Fibroblast of peridontal ligament (primary cell): ENCODE data around the gene TFRC.
"Not testable (repeated sequence)": the region's sequence is repeated elsewhere in the genome, so short reads cannot be mapped to it uniquely, and the experiment has no call there.

Source experiments
- DNase-seq: peaks from one replicate; pipeline ENCODE4 v3.0.0-alpha.2; 2010; ENCODE audit errors: extremely low read depth

TFRC gene

DNA sequence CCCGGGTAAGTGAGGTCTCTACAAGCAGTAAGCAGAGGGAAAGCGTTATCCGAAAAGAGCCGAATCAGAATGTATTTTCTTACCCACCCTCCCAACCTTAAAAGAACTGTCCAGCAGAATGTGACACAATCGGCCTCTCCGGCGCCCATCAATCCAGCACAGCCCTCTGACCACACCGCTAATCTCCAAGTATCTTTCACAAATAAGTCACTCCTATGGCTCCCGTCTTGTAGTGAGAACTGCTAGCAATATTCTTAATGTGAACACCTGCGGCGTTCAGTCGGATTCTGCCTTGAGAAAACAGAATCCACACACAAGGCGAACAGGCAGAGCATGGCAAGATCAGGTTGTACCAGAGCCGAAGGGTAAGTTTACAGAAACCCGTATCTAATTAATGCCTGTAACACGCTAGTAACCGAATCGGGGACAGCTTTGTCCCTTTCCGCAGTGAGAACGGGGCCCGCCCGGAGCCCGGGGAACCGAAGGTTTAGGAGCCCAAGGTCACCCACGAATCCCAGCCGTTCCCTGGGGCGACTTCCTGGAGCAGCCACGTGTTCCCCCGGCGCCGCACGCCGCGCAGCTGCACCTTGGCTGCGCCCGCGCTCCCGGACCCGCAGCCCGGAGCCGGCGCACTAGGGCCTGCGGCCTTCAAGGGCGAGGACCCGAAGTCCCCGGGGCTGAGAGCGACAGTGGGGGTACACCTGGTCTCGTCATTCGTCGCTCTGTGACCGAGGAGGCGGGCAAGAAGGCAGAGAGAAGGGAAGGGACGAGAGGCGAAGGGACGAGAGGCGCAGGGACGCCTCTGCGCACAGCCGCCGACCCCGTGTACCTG, 672 bp downstream of the TFRC start:
- peak; percentile 35 for DNase-seq

DNA sequence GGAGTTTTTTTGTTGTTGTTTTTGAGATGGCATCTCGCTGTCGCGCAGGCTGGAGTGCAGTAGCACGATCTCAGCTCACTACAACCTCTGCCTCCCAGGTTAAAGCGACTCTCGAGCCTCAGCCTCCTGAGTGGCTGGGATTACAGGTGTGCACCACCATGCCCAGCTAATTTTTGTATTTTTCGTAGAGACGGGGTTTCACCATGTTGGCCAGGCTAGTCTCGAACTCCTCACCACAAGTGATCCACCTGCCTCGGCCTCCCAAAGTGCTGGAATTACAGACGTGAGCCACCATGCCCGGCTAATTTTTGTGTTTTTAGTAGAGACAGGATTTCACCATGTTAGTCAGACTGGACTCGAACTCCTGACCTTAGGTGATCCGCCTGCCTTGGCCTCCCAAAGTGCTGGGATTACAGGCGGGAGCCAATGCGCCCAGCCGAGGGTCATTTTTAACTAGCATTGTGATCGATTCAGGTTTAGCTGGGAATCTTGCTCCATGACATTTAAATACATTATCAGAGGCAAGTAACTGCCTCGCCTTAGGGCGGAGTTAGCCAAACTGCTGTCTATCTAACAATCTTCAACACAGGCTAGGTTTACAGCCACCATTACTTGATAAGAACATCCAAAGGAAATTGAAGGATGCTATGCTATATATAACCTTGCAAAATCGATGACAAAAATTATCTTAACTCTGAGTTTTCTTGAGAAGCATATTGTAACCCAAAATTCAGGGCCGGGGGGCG, 1.6 kb downstream of the TFRC start:
- DNase-seq, result not testable (repeated sequence)

DNA sequence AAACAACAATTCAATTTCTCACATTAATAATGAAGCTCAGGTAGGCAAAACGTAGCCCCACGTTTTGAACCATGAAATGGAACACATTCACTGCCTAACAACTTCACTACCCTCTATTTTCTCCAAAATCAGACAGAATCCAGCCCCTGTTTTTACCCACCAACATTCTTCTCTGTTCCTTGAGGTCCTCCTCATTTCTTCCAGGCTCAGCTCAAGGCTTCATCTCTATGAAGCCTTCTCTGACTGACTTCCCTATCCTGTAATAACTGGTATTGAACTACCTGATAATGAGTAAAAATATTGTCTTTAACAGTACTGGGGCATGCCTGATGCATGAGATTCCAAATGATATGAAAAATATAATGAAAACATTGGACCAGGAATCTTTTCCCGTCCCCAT, 2.2 kb downstream of the TFRC start:
- DNase-seq, result no peak

DNA sequence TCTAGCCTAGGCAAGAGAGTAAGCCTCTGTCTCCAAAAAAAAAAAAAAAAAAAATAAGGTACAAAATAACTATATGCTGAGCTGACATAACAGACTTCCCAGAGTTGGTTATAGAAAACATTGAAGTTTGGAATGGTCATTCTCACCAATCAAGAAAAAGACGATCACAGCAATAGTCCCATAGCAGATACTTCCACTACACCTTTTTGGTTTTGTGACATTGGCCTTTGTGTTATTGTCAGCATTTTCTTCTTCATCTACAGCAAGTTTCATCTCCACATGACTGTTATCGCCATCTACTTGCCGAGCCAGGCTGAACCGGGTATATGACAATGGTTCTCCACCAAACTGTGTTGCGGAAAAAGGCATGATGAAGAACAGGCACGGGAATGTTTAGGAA, 6.9 kb downstream of the TFRC start:
- no peak for DNase-seq

DNA sequence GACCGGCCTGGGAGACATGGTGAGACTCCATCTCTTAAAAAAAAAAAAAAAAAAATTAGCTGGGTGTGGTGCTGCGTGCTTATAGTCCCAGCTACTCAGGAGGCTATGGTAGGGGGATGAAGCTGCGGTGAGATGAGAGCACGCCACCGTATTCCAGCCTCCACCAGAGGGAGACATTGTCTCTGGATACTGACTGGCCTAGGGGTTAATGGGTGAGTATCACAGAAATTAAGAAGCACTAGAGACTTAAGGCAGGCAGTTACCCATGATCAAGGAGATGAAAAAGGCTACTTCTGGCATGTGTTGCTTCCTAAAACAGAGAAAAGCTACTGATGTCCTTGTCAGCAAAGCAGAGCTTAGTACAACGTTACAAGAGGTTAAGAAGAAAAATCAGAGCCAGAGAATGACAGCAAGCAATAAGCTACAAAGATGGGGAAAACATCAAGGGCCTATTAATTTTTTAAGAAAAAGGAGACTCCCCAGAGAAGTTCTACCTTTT, 8.6 kb downstream of the TFRC start:
- DNase-seq, result peak; percentile 69

DNA sequence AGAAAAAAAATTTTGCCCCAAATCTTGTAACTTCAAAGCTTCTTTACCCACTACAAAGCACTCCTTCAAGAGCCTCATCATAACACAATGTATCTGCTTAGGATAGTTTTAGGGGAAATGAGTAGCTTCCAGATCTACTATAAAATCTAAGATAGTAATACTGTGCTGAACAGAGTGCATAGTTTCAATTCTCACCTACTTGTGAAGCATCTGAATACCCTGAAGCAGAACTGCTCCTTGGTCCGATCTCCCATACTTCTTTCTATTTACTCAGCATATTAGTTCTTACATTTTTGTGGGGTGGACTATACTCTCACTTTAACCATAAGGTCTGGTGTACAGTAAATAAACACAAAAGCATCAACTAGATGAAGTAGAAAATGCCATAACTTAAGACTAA, 9.6 kb downstream of the TFRC start:
- DNase-seq, result no peak

DNA sequence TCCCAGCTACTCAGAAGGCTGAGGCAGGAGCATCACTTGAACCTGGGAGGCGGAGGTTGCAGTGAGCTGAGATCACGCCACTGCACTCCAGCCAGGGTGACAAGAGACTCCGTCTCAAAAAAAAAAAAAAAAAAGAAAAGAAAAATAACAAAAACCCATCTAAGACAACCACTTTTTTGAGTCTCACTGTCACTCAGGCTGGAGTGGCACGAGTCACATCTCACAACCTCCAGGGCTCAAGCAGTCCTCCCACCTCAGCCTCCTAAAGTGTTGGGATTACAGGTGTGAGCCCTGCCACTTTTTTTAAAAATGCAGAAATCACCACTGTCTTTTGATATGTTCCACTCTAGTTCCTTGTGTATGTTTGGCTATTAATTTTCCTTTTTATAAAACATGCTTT, 13.1 kb downstream of the TFRC start:
- DNase-seq, result not testable (repeated sequence)

DNA sequence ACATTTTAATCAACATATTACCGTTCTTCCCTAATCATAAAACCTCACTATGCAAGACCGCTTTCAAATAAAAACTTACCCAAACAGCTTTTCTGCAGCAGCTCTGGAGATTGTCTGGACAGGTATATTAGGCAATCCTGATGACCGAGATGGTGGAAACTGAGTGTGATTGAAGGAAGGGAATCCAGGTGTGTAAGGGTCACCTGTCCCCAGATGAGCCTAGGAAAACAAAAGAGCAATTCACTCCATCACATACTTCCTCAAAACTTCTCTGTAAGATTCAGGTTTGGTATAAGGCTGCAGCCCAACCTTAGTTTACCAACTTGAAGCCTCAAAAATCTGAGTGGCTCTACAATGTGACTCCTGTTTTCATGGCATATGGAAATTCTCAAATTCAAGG, 14.5 kb downstream of the TFRC start:
- DNase-seq, result no peak

DNA sequence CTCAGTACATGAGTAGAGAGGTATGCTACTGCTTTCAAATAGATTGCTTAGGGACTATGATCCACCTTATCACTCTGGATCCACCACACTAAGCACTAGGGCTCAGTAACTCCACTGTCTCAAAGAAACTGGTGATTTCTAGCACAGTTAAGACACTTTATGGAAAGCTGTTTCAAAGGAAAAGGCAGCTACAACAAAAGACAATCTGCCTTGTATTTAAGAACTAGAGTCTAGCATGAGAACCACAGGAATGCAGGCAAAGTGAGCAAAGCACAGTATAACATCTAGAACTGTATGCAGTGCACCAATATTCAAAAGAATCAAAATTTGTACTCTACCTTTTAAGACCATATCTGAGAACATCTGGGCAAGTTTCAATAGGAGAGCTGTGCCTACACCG, 17.9 kb downstream of the TFRC start:
- peak; percentile 26 for DNase-seq

DNA sequence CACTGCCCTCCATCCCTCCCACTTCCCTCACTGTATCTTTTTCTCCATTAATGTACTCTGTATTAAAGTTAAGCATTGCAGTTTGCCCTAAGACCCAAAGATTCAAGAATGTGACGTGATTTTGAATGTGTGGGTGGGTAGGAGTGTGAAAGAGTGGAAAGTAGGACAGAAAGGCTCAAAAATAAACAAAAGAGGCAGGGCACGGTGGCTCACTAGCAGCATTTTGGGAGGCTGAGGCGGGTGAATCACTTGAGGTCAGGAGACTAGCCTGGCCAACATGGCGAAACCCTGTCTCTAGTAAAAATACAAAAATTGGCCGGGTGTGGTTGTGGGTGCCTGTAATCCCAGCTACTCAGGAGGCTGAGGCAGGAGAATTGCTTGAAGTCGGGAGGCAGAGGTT, 18.4 kb downstream of the TFRC start:
- DNase-seq, result peak; percentile 33

DNA sequence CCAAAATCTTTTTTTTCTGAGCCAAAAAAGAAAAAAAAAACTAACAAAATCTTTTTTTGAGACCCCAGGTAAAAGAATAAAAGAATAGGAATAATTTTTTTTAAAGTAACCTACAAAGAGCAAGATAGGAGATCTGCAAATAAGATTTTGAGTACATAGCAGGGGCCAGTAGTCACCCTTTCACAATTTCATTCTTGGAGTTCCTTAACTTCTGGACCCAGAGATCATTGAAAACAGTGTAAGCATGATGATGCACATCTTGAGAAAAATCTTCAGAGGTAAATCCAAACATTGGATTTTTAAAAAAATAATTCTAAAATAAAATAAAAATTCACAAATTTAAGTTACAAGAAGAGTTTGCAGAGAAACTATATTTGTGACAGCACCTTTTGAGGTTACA, 18.8 kb downstream of the TFRC start:
- peak; percentile 53 for DNase-seq

DNA sequence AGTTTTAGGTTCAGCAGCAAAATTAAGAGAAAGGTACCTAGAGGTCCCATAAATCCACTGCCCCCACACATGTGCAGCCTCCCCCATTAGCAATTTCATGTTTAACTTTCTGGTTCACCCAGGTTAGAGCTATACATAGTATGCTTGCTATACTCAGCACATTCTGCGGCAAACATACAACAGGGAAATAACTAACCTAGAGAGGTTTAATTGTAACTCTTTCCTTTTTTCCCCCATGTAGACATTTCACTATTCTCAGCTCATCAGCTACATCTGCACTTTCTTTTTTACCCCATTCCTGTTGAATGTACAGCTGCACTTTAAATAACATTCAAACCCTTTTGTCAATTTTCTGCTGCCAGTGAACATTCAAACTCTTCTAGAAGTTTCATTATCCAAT, 21.1 kb downstream of the TFRC start:
- DNase-seq, result no peak

DNA sequence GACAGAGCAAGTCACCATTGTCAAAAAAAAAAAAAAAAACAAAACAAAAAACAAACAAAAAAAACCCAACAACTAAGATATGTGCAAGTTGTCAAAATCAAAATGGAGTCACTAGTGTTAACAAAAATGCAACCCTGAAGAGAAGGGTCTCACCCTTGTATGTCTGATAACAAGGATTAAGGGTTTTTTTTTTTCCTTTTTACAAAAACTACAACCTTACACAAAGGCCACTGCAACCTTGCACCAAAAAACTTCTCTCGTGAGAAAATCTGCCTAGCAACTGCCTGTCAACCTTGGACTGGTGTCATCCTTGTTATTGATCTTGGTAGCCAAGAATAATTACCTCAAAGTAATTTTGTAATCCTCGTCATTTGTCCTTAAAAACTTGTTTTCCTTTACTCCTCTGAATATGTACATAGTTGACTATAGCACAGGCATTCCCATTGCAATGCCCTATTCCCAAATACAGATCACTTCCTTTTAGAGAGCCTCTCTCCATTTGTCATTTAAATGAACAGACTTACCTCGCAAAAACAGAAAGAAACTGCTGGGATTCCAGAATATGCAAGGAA, 24.0 kb downstream of the TFRC start:
- DNase-seq, result no peak

DNA sequence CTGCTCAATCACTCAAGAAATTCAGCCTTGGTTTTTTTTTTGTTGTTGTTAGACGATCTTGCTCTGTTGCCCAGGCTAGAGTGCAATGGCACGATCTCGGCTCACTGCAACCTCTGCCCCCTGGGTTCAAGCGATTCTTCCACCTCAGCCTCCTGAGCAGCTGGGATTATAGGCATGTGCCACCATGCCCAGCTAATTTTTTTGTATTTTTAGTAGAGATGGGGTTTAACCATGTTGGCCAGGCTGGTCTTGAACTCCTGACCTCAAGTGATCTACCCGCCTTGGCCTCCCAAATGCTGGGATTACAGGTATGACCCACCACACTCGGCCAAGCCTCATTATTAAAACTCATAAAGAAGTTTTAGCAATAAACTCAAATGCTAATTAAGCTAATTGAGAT, 25.5 kb downstream of the TFRC start:
- DNase-seq, result not testable (repeated sequence)

DNA sequence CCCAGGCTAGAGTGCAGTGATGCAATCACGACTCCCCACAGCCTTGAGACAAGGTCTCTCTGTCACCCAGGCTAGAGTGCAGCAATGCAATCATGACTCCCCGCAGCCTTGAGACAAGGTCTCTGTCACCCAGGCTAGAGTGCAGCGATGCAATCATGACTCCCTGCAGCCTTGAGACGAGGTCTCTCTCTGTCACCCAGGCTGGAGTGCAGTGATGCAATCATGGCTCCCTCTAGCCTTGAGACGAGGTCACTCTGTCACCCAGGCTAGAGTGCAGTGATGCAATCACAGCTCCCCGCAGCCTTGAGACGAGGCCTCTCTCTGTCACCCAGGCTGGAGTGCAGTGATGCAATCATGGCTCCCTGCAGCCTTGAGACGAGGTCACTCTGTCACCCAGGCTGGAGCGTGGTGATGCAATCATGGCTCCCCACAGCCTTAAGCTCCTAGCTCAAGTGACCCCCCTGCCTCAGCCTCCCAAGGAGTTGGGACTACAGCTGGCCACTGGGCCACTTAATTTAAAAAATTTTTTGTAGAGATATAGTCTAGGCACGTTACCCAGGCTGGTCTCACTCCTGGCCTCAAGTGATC, 26.1 kb downstream of the TFRC start:
- no peak for DNase-seq

DNA sequence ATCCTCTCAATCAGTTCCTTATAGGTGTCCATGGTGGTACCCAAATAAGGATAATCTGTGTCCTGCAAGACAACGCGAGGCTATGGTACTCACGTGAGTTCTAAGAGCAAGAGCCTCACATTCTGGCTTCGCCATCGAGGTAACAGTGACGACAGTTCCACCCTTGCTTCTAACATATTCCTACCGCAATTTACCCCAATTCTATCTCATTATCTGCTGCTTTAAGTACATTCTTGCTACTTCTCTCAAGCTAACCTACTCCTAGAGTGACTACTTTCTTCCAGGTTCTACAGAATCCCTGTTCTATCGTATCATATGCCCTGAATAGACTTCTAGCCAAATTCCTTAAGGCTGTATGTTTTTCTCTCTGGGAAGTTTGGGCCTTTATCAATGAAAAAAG, 26.6 kb downstream of the TFRC start:
- no peak for DNase-seq

DNA sequence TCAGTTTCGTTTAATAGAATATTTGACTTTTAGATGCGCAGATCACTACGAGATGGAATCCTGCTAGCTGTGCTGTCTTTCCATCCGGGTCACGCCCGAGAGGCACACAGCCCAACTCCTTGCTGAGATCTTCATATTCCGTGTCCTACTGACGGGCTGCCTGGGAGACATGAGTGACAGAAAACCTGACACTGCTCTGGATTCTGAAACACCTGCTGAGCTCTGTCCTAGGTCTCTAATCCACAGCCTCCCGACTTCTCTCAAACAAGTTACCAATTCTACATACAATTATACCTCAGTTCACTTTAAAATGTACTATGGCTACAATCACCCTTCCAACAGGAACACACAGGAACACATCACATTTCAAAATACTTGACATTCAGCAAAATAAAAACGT, 27.2 kb downstream of the TFRC start:
- DNase-seq, result no peak

DNA sequence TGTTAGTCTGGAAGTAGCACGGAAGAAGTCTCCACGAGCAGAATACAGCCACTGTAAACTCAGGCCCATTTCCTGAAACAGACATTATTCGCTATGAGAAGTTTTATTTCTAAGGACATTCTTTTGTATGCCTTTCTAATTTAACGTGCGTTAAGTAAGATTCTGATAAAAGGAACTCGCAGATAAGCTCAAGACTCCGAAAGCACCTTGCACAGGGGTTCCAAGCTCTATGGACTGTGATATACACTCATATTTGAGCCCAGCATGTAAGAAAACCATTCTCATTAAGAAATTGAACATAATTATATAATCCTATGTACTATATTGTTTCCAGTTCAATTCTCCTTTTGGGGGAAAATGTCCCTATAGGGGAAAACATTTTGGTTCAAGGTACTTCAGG, 28.4 kb downstream of the TFRC start:
- DNase-seq, result no peak

DNA sequence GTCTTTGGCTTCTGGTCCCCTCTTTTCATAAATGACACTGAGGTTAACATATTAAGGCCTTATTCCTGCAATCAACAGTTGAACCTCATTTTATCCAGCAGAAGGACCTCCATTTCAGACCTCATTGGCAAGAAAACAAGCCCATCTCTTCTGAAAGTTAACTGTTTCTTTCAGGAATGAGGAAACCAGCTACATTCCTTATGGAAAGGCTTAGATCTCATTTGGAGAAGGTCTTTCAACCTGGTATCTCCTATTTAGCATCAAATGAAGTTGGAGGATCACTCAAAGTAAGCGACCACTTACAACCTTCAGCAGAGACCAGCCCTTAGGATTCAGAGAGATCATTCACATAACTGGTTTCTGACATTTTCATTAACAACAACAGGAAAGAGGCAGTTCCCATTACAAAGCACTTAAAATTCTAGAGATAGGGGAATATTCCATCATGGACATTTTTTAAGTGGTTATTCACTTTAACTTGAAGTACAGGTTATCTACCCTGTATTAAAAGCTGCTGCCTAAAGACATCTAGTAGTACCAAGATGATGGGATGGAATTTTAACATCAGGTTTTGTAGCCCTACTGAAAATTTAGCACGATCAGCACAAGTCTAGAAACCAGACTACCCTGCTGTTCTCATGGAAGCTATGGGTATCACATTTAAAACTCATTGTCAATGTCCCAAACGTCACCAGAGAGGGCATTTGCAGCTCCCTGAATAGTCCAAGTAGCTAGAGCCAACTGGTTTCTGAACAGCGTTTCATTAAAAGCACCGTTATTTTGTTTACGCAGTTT, 30.4 kb downstream of the TFRC start:
- DNase-seq, result no peak

DNA sequence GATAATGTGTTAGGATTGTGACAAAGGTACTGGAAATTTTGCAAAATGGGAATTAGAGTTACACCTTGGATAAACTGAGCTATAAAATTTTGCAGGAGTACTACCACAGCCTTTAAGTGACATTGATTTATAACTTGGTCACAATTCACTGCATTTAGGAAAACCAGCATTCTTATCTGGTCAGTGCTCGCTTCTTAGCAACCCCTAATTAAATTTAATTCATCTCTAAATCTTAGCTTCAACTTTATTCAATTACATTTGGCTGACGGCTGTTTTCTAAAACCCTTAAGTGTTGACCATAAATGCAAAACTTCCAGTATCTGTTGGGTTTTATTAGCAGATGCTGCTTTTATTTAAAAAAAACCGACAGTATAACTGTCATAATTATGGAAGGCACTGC, 31.3 kb downstream of the TFRC start:
- DNase-seq, result no peak

DNA sequence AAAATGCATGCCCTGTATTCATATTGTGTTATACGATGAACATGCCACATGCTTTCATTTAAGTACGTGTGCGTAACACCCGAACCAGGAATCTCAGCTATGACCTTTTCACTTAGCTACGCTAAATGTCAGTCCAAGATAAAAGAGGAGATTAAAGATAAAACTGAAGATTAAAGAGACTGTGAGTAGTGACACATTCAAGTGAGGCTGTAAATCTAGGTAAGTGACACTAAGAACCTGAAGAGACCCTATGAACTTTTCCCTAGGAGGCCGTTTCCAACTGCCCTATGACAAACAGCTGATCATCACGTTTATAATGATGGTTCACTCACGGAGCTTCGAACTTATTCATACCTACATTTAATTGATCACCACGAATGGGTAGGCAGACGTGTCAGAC, 32.2 kb downstream of the TFRC start:
- DNase-seq, result no peak
